Stimulated activated CD8-positive, alpha-beta memory T cell treated with anti-CD3 and anti-CD28 coated beads, Interleukin-7, amount 100 ng/mL, for 1 hour (primary cell): Measurements from ENCODE around the gene CYP11A1.

Source experiments
- DNase-seq, 2 donors: peaks; one replicate each; pipeline ENCODE4 v3.0.0-alpha.2; 2020; ENCODE audit warnings: low read depth in 2 of 2

Gene CYP11A1

GRCh38 chr15:74347757-74348250 lies 19.6 kb downstream of the CYP11A1 start:
- no peak for DNase-seq

DNA sequence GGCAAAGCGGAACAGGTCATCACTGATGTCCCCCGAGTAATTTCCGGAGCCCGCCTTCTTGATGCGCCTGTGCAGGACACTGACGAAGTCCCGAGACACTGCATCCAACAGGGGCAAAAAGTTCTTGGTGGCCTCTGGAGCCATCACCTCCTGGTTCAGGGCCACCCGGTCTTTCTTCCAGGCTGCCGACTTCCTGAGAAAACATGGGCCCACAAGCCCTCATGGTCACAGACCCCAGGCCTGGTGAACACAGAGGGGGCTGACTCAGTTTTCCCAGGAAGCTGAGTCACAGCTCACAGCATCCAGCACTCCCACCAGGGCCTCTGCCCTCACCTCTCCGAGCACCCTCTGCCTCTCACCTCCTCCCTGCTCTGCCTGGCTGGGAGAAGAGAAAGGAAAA lies 22.4 kb downstream of the CYP11A1 start:
- DNase-seq = no peak

- DNase-seq = no peak
Measured at GRCh38 chr15:74343797-74344127, 23.7 kb downstream of the CYP11A1 start.

GRCh38 chr15:74343127-74343796 lies 24.2 kb downstream of the CYP11A1 start:
- DNase-seq = no peak

GRCh38 chr15:74340150-74340549 lies 27.3 kb downstream of the CYP11A1 start:
- no peak for DNase-seq

DNA sequence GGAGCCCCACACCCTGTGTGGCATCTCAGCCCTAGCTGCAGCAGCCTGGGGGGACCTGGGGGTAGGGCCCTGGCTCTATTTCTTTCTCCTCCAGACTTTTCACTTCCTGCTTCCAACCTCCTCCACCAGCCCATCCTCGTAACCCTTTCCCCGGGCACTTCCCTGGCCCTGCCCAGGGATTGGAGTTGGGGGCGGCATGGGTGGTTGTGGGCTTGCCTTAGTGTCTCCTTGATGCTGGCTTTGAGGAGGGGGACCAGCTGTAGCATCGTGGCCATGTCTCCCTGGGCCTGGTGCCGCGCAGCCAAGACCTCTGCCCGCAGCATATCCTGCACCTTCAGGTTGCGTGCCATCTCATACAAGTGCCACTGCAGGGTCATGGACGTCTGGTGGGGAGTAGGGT lies 28.1 kb downstream of the CYP11A1 start:
- DNase-seq = no peak

- DNase-seq = no peak
Measured at GRCh38 chr15:74338676-74339075, 28.8 kb downstream of the CYP11A1 start.

DNA sequence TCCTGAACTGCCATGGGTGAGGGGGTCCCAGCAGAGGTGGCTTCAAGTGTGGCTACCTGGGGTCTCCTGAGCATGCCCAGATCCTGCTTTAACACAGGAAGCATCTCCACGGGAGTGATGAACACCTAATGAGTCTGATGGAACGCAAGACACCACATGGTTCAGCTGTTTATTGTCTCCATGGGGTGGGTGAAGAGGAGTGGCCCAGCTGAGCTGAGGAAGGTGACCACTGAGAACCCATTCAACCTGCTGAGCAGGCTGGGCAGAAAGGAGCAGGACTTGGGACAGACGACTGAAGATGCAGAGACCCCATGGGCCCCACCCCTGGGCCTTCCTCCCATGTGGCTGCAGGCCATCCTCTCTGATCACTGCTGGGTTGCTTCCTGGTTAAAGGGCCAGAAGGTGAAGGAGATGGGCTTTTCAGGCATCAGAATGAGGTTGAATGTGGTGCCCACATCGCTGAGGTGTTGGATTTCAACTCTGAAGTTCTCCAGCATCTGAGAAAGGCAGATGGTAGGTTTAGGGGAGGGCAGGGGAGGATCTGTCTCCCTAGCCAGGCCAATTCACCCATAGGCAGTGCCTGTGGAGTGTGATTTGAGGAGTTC lies 29.7 kb downstream of the CYP11A1 start:
- DNase-seq = no peak

- no peak for DNase-seq
Measured at GRCh38 chr15:74337146-74337545, 30.3 kb downstream of the CYP11A1 start.

DNA sequence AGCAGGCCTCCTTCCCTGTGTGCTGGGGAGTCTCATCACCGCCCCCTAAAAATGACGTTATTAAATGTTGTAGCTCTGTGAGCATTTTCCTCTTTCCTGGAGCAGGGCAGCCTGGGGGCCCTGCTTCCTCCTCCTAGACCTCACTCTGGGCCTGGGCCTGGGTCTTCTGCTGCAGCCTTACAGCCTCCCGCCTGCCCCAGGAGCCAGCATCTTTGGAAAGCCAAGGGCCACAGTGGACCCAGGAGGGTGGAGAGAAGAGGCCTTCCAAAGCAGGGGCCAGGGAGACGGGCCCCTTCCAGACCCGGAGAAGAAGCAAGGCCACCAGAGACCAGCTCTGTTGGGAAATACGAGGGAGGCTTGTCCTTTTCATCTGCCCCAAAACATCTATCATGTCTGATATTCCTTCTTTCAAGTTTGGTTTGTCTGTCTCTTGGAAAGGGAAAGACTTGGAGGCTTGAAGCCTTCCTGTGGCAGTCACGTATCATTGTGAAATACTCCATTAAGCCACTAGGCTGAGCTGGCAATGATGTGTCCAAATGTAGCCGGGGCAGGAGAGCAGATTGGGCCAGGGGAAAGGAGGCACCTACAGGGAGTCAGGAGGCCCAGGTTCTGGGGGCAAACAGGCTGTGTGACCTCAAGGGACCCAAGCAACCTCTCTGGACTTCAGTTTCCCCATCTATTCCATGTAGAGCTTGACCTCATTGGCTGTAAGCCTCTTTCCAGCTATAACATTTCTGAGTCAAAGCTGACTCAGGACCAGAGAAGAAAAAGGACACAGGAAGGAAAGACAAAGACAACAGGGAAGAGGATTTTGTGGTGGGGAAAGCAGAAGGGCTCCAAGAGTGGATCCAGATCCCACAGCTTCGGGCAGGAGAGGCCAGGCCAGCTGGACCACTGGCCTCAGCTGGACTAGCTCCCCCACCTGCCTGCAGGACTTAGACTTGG lies 31.1 kb downstream of the CYP11A1 start:
- no peak for DNase-seq

DNA sequence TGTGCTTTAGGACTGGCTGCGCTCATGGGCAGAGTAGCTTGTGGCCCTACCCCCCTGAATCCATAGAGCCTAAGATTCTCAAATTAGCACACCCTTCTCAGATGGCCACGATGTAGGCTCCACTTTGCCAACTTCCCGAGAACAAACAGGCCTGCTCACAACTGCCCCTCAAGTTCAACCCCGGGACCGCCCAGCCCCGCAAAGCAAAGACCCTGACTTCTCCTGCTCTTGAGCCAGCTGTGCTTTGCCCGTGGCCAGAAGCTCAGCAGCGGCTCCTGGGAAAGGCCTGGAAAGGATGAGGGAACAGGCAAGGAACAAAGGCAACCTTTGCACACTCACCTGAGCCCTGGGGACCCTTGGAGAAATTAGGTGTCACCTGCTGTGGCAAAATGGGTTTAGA lies 32.0 kb downstream of the CYP11A1 start:
- DNase-seq = no peak

DNA sequence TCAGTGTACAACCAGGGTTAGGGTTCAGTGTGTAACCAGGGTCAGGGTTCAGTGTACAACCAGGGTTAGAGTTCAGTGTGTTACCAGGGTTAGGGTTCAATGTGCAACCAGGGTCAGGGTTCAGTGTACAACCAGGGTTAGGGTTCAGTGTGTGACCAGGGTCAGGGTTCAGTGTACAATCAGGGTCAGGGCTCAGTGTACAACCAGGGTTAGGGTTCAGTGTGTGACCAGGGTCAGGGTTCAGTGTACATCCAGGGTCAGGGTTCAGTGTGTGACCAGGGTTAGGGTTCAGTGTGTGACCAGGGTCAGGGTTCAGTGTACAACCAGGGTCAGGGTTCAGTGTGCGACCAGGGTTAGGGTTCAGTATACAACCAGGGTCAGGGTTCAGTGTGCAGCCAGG lies 33.3 kb downstream of the CYP11A1 start:
- DNase-seq = no peak

DNA sequence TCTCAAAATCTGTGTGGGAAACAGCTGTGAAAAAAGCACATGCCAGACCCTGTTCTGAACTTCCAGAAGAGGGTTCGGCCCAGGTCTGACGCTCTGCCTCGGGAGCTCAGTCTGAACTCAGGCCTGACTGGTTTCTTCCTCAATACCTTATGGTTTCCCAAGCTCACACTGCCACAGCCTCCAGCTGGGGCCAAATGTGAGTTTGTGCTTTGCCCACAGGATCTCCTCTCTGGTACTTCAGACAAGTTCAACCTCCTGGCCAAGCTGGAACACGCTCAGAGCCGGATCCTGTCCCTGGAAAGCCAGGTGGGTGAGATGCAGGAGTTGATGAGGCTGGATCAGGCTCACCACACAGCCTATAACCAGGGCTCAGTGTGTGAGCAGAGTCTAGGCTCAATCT lies 33.8 kb downstream of the CYP11A1 start:
- no peak for DNase-seq

- no peak for DNase-seq
Measured at GRCh38 chr15:74333093-74333492, 34.4 kb downstream of the CYP11A1 start.

GRCh38 chr15:74332611-74333010 lies 34.8 kb downstream of the CYP11A1 start:
- DNase-seq = no peak

DNA sequence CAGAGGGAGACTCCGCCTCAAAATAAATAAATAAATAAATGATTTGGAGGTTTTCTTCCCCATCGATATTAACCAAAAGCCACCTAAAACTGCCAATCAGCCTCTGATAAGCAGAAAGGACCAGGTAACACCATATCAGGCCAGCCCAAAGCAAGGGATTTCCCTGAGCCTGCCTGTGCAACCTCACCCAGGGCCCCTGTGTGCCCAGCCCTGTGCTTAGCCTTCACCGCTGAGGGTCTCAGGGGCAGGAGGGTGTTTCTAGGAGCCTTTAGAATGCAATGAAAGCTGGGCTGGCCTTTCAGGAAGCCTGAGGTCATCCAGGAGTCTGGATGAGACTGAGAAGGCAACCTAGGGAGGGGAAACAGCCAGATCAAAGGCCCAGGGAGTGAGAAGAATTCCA lies 35.4 kb downstream of the CYP11A1 start:
- no peak for DNase-seq

DNA sequence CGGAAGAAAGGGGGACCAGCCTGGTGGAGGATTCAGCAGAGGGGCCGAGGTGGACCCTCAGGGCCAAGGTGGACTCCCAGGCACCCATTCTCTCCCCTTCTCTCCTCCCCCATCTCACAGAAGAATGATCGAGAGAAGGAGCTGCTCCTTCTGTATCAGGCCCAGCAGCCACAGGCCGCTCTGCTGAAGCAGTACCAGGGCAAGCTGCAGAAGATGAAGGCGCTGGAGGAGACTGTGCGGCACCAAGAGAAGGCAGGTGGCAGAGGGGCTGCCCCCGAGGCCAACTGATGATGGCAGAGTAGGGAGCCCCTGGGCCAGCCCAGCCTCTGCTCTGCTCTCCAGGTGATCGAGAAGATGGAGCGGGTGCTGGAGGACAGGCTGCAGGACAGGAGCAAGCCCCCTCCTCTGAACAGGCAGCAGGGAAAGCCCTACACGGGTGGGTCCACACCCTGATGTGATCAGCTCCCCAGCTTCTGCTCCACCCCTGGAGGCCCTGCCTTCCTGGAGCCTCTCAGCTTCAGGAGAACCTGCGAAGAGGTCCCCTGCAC lies 36.5 kb downstream of the CYP11A1 start:
- DNase-seq = no peak

DNA sequence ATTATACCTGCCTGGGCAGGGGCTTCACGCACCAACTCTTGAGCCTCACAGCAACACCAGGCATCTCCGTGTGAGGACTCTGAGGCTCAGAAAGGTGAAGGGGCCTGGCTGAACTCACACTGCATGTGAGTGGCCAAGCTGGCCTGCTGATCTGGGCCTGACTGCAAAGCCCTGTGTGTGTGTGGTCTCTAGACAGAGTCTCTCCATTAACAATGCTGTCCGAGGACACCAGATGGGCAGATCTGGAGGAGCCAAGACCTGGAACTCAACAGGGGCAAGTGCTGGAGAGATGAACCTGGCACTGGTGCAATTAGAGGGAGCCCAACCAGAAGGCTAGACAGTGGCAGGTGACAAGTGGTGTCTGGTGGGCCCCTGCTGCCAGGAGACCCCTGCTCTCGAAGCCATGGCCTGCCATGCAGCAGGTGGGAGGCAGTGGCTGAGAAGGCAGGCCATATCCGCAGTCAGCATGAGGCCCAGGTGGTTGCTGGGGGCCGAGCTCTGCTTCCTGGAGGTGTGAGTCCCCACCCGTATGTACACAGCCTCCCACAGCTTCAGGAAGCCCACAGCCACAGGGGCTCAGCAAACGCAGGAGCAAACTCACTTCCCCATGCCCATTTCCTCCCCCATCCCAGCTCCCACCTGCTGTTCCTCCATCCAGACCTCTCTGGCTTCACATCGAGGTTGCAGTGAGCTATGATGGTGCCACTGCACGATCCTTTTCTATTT lies 39.0 kb downstream of the CYP11A1 start:
- no peak for DNase-seq

GRCh38 chr15:74327756-74328155 lies 39.7 kb downstream of the CYP11A1 start:
- no peak for DNase-seq

DNA sequence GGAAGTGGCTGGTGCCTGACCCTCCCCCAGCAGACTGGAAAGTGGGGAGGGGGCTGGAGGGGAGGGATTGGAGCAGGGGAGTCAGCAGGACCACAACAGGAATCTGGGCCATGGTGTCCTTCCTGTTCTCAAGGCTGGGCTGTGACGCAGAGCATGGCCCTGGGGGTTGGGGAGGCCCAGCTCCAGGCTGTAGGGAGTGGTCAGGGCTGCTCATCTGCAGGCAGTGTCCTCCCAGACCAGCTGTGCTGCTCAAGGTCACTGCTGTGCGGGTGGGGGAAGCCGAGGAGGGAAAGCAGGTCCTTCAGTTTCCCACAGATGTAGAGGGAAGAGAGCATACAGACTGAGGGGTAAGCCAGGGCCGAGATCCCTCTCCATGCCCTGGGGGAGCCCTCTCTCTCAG lies 40.7 kb downstream of the CYP11A1 start:
- no peak for DNase-seq

- no peak for DNase-seq
Measured at GRCh38 chr15:74324714-74325113, 42.7 kb downstream of the CYP11A1 start.
